Measurements from ENCODE around the gene ARHGAP9.
A peak's percentile ranks its signal among the peaks of the same experiment; 100 is the strongest.

ARHGAP9 gene

DNA sequence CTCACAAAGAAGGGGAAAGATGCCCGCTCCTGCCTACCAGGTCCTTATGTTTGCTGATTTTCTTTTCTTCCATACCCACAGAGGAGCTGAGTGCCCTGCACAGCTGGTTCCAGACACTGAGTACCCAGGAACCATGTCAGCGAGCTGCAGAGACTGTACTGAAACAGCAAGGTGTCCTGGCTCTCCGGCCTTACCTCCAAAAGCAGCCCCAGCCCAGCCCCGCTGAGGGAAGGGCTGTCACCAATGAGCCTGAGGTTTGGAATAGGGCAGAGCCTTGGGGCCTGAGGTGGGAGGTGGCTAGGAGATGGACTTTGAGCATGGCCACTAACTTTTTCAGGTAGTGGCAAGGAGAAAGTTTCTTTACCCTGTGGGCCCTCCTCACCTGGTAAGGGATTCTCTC lies 10.5 kb upstream of the ARHGAP9 start:
- no peak for DNase-seq

- DNase-seq, result no peak
These were observed 9.5 kb upstream of the ARHGAP9 start for GRCh38 chr12:57489157-57489641.

DNA sequence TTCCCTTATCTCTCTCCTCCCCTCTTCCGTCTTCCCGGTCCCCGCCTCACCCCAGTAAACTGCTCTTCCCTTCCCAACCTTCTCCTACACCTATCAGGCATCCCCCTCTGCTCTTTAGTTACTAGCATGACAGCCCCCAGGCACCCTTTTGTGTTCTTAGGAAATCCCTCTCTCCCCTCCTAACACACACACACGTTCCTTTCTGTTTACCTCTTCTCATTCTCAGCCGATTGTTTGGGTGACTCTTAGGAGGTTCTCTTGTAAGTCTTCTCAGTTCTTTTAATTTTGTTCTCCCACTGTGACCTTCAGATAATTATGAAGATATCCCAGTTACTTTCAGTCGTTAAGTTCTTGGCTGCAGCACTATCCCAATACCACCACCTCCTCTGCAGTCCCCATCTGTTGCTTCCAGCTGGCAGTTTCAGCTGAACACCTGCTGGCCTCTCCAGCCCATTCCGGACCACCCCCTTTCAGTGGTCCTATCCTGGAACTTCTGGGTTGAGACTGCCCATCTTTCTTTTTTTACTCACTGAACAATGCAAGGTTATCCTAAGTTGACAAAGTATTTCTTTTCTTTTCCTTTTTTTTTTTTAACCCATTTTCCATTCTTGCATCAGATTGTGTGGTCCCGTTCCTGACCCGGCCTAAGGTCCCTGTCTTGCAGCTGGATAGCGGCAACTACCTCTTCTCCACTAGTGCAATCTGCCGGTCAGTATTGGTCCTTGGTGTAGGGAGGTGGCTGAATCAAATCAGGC lies 8.9 kb upstream of the ARHGAP9 start:
- DNase-seq, result no peak

GRCh38 chr12:57487597-57488401 lies 8.1 kb upstream of the ARHGAP9 start, which contains the start of gene MARS1:
Gene MARS1 (plus strand): TSS chr12:57488068. CDS start chr12:57488091, 23 bp downstream.
- peak; percentile 67 for DNase-seq

GRCh38 chr12:57487055-57487596 lies 7.5 kb upstream of the ARHGAP9 start:
- DNase-seq, result no peak

- DNase-seq, result no peak
These were observed 6.0 kb upstream of the ARHGAP9 start for GRCh38 chr12:57485695-57486094.

DNA sequence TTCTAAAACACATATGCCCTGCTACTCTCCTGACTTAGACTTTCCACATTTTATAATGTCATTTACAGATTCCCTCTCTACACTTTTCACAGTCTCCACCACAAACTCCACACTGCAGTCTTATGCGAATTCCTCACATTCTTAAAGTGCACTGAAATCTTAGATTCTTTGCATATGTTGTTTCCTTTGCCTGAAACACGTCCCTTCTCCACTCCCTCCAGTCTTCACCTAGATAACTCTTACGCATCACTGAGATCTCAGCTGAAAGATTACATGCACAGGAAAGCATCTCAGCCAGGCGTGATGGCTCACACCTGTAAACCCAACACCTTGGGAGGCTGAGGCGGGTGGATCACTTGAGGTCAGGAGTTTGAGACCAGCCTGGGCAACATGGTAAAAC lies 3.8 kb upstream of the ARHGAP9 start:
- no peak for DNase-seq

DNA sequence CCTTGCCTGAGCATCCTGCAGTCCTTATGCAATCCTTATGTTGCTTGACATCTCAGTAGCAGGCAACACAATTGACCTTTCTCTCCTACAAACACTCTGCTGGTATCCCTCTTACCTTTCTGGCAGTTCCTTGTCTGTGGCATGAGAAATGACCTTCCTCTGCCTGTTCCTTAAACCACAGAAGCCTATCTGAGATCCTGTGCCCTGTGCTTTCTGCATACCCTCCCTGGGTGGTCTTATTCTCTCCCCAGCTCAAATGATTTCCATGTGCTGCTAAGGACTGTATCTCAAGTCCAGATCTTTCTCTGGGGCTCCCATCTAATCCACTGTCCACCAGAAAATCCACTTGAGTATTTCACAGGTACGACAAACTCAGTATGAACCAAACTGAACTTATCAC lies 2.0 kb upstream of the ARHGAP9 start:
- no peak for DNase-seq

- no peak for DNase-seq
These were observed 657 bp downstream of the ARHGAP9 start for GRCh38 chr12:57479043-57479375.

DNA sequence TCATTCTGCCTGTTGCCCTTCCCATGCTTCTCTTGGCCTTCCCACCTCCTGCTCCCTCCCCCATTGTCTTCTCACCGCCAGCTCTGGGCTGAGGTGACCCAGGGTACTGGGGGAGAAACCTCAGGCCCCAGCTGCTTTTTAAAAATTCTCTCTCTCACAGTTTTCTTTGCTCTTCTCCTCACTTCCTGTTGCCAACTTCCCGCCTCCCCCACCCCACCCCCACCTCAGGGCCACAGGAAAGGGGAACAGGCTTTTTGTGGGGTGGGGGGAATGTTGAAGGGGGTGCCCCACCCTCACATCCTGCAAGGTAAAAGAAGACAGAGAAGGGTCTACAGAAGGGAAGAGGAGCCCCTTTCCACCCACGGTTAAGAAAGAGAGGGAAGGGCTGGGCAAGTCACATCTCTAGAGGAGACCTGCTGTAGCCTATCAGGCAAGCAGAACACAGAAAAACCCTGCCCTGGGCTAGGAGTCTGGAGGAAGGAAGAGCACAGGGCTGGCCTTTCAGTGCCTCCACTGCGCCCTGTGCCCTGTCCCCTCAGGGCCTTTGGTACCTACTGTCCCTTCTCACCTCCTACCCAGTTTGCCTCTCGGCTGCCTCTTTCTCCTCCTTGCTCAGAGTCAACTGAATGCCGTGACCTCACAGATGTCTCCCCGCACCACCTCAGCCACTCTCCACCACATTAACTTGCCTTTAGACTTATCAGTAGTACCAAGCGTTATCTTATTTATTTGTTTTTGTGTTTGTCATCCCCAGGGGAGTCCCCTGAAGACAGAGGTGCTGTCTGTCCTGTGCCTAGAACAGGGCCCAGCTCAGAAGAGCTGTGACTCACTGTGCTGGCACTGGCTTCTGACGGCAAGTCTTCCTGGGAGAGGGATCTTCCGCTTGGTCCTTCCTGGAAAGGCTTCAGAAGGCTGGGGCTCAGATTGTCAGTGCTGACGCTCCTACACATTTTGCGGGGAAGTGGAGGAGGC lies 1.7 kb downstream of the ARHGAP9 start:
- no peak for DNase-seq

DNA sequence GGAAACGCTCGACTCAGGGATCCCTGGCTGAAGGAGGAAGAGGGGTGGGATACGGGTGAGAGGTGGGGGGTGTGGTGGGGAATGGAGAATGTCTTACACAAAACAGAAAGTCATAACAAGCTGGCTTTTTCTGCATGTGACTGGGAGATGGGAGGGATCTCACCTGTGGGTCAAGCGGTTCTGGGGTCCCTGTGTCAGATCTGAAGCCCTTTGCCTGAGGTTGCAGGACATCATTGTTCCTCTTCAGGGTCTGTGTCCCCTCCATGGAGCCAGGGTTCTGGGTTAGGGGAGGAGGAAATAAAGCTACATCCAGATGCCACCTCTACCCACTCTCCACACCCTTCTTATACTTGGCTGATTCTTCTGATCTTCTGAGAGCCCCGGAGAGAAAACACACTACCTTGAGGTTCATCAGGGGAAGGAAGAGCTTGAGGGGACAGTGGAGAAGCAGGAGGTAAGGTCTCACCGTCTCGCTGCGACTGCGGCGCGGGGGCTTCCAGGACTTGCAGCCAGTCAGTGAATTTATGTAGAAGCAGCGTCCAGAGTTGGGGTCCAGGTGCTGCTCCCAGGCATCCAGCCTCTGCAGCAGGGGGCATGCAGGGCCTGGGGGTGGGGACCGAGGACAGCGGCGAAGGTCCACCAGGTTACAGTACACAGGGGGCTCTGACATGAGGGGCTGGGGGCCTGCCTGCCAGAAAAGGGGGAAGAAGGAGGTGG lies 2.5 kb downstream of the ARHGAP9 start:
- DNase-seq, result no peak

DNA sequence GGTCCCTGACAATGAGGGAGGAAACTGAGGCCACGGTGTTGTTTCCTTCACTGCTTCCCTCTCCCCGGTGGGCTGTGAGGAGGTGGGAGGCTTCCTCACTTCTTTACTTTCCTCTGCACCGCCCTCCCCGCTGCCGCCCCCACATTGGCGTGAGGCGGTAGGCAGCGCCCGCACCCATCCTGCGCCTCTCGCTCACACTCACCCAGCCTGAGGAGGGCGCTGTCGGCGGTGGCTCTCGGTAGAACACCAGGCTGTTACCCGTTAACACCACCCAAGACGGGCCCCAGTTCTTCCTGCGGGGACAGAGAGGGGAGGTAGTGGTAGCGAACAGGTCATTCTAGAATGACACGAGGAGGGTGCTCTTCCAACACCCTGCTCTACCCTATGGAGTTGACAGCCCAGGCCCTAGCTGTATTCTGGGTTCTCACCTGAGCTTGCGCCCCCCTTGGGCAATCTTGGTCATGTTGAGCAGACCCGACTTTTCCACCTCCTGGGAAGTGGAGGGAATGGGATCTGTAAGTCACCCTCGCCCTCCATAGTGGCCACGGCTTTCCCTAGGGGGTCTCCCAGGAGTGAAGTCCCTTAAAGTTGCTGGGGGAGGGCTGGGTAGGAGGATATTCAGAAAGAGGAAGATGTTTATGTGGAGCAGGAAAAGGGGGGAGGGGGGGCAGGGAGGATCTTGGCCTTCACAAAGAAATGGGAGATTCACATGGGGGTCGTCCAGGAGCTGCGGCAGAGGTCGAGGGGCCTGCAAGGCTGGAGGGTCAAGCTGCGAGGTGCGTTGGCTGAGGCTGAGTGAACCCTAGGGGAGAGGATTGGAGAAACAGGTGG lies 3.3 kb downstream of the ARHGAP9 start:
- DNase-seq, result no peak

GRCh38 chr12:57475271-57476161 lies 4.2 kb downstream of the ARHGAP9 start:
- no peak for DNase-seq

- no peak for DNase-seq
These were observed 4.8 kb downstream of the ARHGAP9 start for GRCh38 chr12:57474862-57475261.

DNA sequence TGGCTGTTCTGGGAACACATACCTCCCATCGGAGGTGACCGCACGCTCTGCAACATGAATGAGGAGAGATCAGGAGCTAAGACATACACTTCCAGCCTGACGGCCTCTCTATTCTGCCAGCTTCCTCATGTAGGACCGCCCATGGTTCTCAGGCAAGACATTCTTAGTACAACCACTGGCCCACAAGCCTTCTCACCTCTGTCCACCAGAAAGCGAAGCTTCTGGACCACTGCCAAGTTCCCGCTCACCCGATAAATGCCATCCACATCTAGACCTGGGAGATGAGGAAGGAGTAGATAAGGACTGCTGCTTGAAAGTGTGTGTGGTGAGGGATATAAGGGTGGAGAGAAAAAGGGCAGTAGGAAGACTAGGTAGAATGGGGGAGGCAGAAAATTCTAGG lies 5.2 kb downstream of the ARHGAP9 start:
- no peak for DNase-seq

DNA sequence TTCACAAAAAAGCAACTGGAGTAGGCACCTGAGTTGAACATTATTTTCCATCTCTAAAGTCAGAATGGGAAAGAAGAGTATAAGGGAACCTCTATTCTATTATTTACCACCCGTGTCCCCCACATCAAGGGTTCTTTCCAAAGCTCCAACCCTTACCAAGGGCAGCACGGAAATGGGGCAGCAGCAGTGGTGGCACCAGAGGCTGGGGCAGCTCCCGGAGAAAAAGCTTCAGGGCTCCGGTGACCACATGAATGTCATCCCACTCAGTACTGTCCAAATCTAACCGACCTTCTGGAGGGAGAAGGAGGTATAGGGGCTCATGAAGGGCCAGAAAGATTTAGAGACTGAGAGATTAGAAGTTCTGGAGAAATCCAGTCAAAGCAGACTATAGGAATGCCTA lies 5.8 kb downstream of the ARHGAP9 start:
- no peak for DNase-seq

DNA sequence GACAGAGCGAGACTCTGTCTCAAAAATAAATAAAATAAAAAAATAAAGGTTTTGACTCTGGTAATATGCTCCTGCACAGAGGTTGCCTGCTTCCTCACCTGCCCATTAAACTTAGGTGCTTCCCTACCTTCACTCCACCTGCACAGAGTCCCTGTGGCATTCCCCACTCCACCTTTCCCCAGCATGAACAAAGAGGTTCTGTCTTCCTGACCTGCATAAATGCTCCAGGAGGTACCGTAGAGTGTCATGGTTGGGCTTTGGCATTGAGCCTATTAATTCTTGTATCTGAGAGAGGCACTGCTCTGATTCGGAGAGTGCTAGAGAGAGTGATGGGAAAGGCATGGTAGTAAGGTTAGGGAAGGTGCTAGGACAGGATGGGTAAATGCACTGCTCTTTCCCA lies 6.3 kb downstream of the ARHGAP9 start:
- no peak for DNase-seq

GRCh38 chr12:57472391-57472790 lies 7.3 kb downstream of the ARHGAP9 start:
- no peak for DNase-seq

- DNase-seq, result no peak
These were observed 8.0 kb downstream of the ARHGAP9 start for GRCh38 chr12:57471661-57472060.
